Stimulated activated naive CD8-positive, alpha-beta T cell treated with anti-CD3 and anti-CD28 coated beads, Interleukin-15, Interleukin-2, amounts not matched to agents 100 ng/mL and 50 ng/mL, for 24 hours (primary cell): ENCODE data around the gene COL5A1.

Experiments
- H3K27ac Mint-ChIP-seq: one replicate; pipeline ENCODE4 v1.8.0; 2021; ENCODE audit warnings: mild to moderate bottlenecking, mixed read lengths
- H3K27me3 Mint-ChIP-seq: one replicate; pipeline ENCODE4 v1.8.0; 2021; ENCODE audit warnings: mixed read lengths
- H3K36me3 Mint-ChIP-seq: one replicate; pipeline ENCODE4 v1.8.0; 2021; ENCODE audit warnings: low read depth, mixed read lengths
- H3K4me1 Mint-ChIP-seq: one replicate; pipeline ENCODE4 v1.8.0; 2021; ENCODE audit warnings: low read depth, mixed read lengths
- H3K4me3 Mint-ChIP-seq: one replicate; pipeline ENCODE4 v1.8.0; 2021; ENCODE audit warnings: mild to moderate bottlenecking, mixed read lengths
- H3K9me3 Mint-ChIP-seq: one replicate; pipeline ENCODE4 v1.8.0; 2021; ENCODE audit warnings: mixed read lengths

The COL5A1 gene

DNA sequence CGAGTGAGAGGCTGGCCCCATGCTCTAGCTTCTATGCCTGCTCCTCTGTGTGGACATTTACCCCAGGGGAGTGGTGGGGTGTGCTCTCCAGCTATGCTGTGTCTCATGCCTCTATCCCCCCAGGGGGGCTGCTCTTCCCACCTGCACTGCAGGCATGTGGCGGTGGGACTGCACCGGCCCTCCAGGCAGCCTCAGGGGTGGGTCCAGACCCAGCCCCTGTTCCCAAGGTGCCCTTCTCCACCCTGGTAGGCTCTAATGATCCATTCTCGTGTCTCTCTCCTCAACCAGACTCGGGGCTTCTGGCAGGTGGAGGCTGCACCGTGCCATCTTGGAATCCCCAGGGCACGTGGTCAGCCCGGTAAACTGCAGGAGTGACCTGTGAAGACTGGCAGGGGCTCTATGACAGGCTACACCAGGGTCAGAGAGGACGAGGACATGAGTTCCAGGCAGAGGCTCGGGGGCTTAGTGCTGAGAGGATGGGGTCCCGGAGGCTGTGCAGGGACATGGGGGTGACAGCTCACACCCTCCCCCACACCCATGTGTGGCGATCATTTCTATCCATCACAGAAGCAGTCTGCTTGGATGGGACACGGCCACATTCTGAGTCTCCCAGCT, 22.7 kb upstream of the COL5A1 start:
- H3K36me3 Mint-ChIP-seq, result no peaks in the 10 kb centered on the region
- no peaks in the 10 kb centered on the region for H3K27me3 Mint-ChIP-seq
- no peak overlapping the region for H3K27ac Mint-ChIP-seq
- H3K4me3 Mint-ChIP-seq, result no peak overlapping the region
- H3K4me1 Mint-ChIP-seq, result no peaks in the 10 kb centered on the region
- no peaks in the 10 kb centered on the region for H3K9me3 Mint-ChIP-seq

- Mint-ChIP-seq H3K36me3 (no peaks in the 10 kb centered on the region), H3K27me3 (no peaks in the 10 kb centered on the region), H3K4me3 (no peak overlapping the region), H3K9me3 (no peaks in the 10 kb centered on the region), H3K27ac (no peak overlapping the region), H3K4me1 (no peaks in the 10 kb centered on the region)
Observed at GRCh38 chr9:134619448-134619982, 22.1 kb upstream of the COL5A1 start.

DNA sequence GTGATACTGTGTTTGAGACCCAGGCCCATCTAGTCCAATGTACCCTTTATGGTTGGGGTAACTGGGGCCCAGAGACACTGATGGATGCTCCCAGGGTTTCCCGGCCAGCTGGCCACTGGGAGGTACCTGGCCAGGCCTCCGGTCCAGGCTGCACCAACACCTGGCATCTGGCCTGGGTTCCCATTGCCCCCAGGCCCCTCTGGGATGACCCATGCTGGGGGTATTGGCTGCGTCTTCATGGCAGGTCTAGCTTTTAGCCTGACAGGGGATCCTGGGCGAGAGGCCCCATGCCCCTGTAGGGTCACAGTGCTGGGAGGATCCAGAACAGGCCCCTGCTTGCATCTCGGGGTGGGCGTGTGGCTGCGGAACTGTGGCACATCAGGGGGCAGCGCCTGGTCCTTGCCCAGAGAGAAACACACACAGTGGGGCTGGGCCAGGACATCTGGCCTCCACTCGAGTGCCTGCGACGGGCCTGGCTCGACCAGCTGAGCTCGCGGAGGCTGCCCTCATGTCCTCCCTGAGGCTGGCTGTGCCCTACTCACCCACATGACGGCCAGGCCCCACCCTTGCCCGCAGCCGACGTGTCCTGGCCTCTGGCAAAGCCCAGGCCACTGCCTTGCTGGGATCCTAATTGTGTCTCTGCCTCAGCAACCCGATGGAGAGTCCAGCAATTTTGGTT, 21.5 kb upstream of the COL5A1 start:
- Mint-ChIP-seq H3K4me3 (no peak overlapping the region), H3K27me3 (no peaks in the 10 kb centered on the region), H3K36me3 (no peaks in the 10 kb centered on the region), H3K4me1 (no peaks in the 10 kb centered on the region), H3K27ac (no peak overlapping the region), H3K9me3 (no peaks in the 10 kb centered on the region)

GRCh38 chr9:134620751-134621557, 20.6 kb upstream of the COL5A1 start:
- Mint-ChIP-seq H3K27me3 (no peaks in the 10 kb centered on the region), H3K4me3 (no peak overlapping the region), H3K9me3 (no peaks in the 10 kb centered on the region), H3K4me1 (no peaks in the 10 kb centered on the region), H3K36me3 (no peaks in the 10 kb centered on the region), H3K27ac (no peak overlapping the region)

GRCh38 chr9:134621558-134622110, 20.0 kb upstream of the COL5A1 start:
- no peaks in the 10 kb centered on the region for H3K9me3 Mint-ChIP-seq
- no peak overlapping the region for H3K4me3 Mint-ChIP-seq
- no peaks in the 10 kb centered on the region for H3K4me1 Mint-ChIP-seq
- no peaks in the 10 kb centered on the region for H3K27me3 Mint-ChIP-seq
- no peak overlapping the region for H3K27ac Mint-ChIP-seq
- H3K36me3 Mint-ChIP-seq, result no peaks in the 10 kb centered on the region

- H3K4me1 Mint-ChIP-seq, result no peaks in the 10 kb centered on the region
- no peak overlapping the region for H3K4me3 Mint-ChIP-seq
Observed at GRCh38 chr9:134622896-134623257, 18.7 kb upstream of the COL5A1 start.

DNA sequence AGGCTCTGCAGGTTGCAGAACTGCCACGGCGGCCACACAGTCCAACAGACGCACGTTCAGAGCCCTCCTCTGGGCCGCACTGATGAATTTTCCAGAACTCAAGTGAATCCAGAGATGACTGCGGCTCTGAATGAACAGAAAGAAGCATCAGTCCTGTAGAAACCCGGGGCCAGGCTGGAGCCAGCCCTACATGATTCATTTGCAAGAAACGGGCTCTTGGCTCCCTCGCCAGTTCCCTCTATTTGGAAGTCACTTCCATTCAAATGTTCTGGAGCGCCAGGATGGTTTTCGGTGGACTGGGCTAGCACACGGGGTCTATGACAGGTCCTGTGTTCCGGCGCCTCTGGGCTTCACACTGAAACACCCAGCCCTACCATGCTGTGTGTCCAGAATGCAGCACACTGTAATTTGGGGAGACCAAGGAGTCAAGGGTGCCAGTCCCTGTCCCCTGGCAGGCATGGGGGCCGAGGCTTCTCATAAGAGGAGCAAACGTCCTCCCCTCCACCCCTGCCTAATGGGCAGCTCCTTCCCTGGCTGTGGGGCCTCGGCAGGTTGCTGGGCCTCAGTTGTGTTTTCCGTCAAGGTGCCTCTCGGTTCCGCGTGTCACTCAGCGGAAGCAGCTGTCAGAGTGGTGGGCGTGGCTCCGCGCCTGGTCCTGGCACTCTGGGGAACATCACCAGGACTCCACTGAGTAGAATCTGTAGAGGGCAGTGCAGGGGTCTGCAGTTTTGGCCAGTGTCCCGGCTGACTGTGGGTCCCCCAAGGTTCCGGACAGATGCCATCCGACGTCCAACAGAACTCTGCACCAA, 18.1 kb upstream of the COL5A1 start:
- H3K9me3 Mint-ChIP-seq, result no peaks in the 10 kb centered on the region
- no peaks in the 10 kb centered on the region for H3K27me3 Mint-ChIP-seq
- no peak overlapping the region for H3K27ac Mint-ChIP-seq
- H3K4me3 Mint-ChIP-seq, result no peak overlapping the region
- no peaks in the 10 kb centered on the region for H3K4me1 Mint-ChIP-seq
- H3K36me3 Mint-ChIP-seq, result no peaks in the 10 kb centered on the region

More at GRCh38 chr9:134622896-134623257, 18.7 kb upstream of the COL5A1 start:
- H3K9me3 Mint-ChIP-seq, result no peaks in the 10 kb centered on the region
- no peak overlapping the region for H3K27ac Mint-ChIP-seq
- H3K36me3 Mint-ChIP-seq, result no peaks in the 10 kb centered on the region
- no peaks in the 10 kb centered on the region for H3K27me3 Mint-ChIP-seq

GRCh38 chr9:134624137-134624591, 17.4 kb upstream of the COL5A1 start:
- H3K4me3 Mint-ChIP-seq, result no peak overlapping the region
- no peaks in the 10 kb centered on the region for H3K36me3 Mint-ChIP-seq
- no peaks in the 10 kb centered on the region for H3K4me1 Mint-ChIP-seq
- no peak overlapping the region for H3K27ac Mint-ChIP-seq
- no peaks in the 10 kb centered on the region for H3K9me3 Mint-ChIP-seq
- H3K27me3 Mint-ChIP-seq, result no peaks in the 10 kb centered on the region

- H3K4me1 Mint-ChIP-seq, result no peaks in the 10 kb centered on the region
- no peak overlapping the region for H3K4me3 Mint-ChIP-seq
- H3K9me3 Mint-ChIP-seq, result no peaks in the 10 kb centered on the region
- no peaks in the 10 kb centered on the region for H3K27me3 Mint-ChIP-seq
- no peaks in the 10 kb centered on the region for H3K36me3 Mint-ChIP-seq
- H3K27ac Mint-ChIP-seq, result no peak overlapping the region
Observed at GRCh38 chr9:134624621-134625181, 16.9 kb upstream of the COL5A1 start.

GRCh38 chr9:134625361-134626068, 16.1 kb upstream of the COL5A1 start:
- Mint-ChIP-seq H3K4me1 (no peaks in the 10 kb centered on the region), H3K36me3 (no peaks in the 10 kb centered on the region), H3K4me3 (no peak overlapping the region), H3K9me3 (no peaks in the 10 kb centered on the region), H3K27me3 (no peaks in the 10 kb centered on the region), H3K27ac (no peak overlapping the region)

- no peaks in the 10 kb centered on the region for H3K36me3 Mint-ChIP-seq
Observed at GRCh38 chr9:134626069-134626423, 15.6 kb upstream of the COL5A1 start.

GRCh38 chr9:134626571-134627416, 14.8 kb upstream of the COL5A1 start:
- Mint-ChIP-seq H3K4me1 (no peaks in the 10 kb centered on the region), H3K27me3 (no peaks in the 10 kb centered on the region), H3K9me3 (no peaks in the 10 kb centered on the region), H3K4me3 (no peak overlapping the region), H3K36me3 (no peaks in the 10 kb centered on the region), H3K27ac (no peak overlapping the region)

More at GRCh38 chr9:134626069-134626423, 15.6 kb upstream of the COL5A1 start:
- Mint-ChIP-seq H3K4me3 (no peak overlapping the region), H3K27ac (no peak overlapping the region), H3K4me1 (no peaks in the 10 kb centered on the region), H3K27me3 (no peaks in the 10 kb centered on the region), H3K9me3 (no peaks in the 10 kb centered on the region)
